GM03348 (cell line): ENCODE measurements around the gene NOSTRIN.

Source experiments
- DNase-seq: peaks from one replicate; pipeline ENCODE4 v3.0.0; 2012; ENCODE audit warnings: low spot score

The NOSTRIN gene

GRCh38 chr2:168884975-168885374 lies 82.5 kb downstream of the NOSTRIN start:
- DNase-seq, result peak; percentile 4

GRCh38 chr2:168889635-168890005 lies 87.2 kb downstream of the NOSTRIN start:
- no peak for DNase-seq

- peak; percentile 96 for DNase-seq
These were observed 87.8 kb downstream of the NOSTRIN start, which contains the start of gene SPC25 for GRCh38 chr2:168890006-168890782. TSS of gene SPC25 (minus strand) at chr2:168890430. CDS start at chr2:168889519, 911 bp downstream.

- DNase-seq, result no peak
These were observed 89.9 kb downstream of the NOSTRIN start for GRCh38 chr2:168892327-168892726.

GRCh38 chr2:168894101-168894500 lies 91.7 kb downstream of the NOSTRIN start:
- DNase-seq, result no peak

- DNase-seq, result no peak
These were observed 92.3 kb downstream of the NOSTRIN start for GRCh38 chr2:168894720-168895119.

- no peak for DNase-seq
These were observed 93.3 kb downstream of the NOSTRIN start for GRCh38 chr2:168895771-168896170.

- no peak for DNase-seq
These were observed 94.3 kb downstream of the NOSTRIN start for GRCh38 chr2:168896783-168897182.

GRCh38 chr2:168897449-168897848 lies 95.0 kb downstream of the NOSTRIN start:
- no peak for DNase-seq

GRCh38 chr2:168901003-168901402 lies 98.6 kb downstream of the NOSTRIN start, which contains the start of gene G6PC2:
TSS of gene G6PC2 (plus strand) at chr2:168901291. CDS start at chr2:168901332, 41 bp downstream.
- DNase-seq, result no peak

- no peak for DNase-seq
These were observed 101.5 kb downstream of the NOSTRIN start for GRCh38 chr2:168903888-168904287.

GRCh38 chr2:168904358-168904757 lies 101.9 kb downstream of the NOSTRIN start:
- no peak for DNase-seq

GRCh38 chr2:168907940-168908662 lies 105.7 kb downstream of the NOSTRIN start:
- no peak for DNase-seq

GRCh38 chr2:168910330-168910729 lies 107.9 kb downstream of the NOSTRIN start:
- DNase-seq, result no peak

GRCh38 chr2:168912466-168912865 lies 110.0 kb downstream of the NOSTRIN start:
- DNase-seq, result no peak

GRCh38 chr2:168912901-168913369 lies 110.5 kb downstream of the NOSTRIN start:
- DNase-seq, result peak; percentile 65

GRCh38 chr2:168913495-168913894 lies 111.1 kb downstream of the NOSTRIN start:
- no peak for DNase-seq
